Measurements from ENCODE around the gene ARAP1.

ARAP1 gene

GRCh38 chr11:72680624-72681158 is 71.5 kb downstream of the ARAP1 start:
- no peak for DNase-seq

DNA sequence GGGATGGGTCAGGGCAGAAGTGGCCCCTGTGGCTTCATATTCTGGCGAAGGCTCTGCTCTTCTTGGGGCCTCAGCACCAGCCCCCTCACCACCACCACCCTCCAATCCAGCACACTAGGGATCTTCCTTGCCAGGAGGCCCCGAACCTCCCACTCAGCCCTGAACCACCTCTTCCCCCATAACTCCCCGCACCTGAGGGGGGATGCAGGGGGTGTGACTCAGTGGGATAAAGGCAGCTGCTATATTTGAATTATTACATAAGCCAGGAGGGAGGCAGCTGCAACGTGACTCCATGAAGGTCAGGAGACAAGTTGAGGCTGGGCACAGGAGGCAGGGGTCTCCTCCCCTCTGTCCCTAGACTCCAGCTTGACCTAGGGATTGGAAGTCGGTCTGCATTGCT is 72.3 kb downstream of the ARAP1 start:
- DNase-seq = no peak

DNA sequence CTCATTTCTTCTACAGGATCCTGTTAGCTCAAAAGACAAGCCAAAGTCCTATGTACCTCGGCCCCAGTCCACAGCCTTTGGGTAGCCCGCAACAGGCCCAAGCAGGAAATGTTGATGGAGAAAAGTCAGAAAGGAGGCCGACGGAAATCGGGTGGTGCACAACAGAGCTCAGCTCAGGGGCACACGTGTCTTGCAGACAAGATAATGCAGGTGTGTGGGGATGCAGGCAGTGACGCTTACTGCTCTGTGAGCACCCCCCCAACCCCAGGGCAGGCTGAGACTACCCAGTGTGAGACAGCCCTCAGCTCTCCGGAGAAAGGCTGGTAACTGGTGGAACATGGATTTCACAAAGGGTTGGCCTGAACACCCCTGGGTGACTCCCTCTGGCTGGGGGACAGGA is 73.7 kb downstream of the ARAP1 start:
- no peak for DNase-seq

GRCh38 chr11:72676861-72677341 is 75.3 kb downstream of the ARAP1 start:
- DNase-seq = peak; percentile 50

DNA sequence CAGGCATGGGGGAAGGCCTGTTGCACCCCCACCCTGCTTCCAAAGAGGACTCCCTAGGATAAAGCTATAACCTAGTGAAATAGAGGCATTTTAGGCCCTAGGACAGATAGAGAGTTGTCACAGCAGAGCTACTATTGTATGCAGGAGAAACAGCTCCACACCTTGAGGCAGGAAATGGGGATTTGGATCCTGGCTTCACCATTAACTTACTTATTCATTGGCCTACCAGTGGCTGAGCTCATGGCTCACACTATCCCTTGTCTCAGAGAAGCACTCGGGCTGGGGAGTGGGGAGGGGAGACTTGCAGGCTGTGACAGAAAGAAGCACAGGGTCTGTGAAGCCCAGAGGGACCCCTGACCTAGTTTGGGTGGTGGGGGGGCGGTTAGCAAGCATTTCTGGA is 77.0 kb downstream of the ARAP1 start:
- DNase-seq = no peak

DNA sequence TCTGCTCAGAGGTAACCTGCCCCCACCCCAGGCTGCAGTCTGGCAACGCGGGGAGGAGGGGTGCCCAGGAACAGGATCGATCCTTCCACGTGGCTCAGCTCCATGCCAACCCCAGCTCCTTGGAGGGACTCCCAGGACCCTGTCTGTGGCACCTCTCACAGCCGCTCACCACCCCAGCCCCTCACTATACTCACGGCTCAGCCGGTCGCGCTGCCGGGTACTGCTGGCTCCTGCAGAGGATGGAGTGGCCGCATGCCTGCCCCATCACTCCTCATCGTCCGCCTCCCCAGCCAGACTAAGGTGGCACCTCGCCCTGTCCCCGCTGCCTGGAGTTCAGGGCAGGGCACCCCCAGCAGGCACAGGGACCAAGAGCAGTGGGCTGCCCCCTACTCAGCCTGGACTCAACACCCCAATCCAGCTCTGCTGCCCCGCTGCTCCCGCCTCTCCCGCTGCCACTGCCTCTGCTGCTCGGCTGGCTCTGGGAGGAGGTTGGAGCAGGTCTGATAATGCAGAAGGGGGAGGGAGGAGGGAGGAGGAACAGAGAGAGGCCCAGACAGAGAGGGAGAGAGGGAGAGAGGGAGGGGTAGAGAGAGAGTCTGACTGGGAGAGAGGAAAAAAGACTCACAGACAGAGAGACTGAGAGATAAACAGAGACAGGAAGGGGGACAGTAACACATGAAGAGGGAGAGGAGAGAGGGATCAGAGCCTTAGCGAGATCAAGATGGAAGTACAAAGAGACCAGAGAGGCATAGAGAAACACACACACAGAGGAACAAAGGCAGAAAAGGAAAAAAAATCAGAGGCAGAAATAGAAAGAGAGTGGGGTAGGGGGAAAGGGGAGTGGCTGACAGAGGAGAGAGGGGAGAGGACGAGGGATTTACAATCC is 78.0 kb downstream of the ARAP1 start, which contains the start of gene PDE2A:
PDE2A (minus strand) TSS at position 480 of the 886 bp plus-strand sequence; CDS start at position 265, 215 bp downstream.
- no peak for DNase-seq

DNA sequence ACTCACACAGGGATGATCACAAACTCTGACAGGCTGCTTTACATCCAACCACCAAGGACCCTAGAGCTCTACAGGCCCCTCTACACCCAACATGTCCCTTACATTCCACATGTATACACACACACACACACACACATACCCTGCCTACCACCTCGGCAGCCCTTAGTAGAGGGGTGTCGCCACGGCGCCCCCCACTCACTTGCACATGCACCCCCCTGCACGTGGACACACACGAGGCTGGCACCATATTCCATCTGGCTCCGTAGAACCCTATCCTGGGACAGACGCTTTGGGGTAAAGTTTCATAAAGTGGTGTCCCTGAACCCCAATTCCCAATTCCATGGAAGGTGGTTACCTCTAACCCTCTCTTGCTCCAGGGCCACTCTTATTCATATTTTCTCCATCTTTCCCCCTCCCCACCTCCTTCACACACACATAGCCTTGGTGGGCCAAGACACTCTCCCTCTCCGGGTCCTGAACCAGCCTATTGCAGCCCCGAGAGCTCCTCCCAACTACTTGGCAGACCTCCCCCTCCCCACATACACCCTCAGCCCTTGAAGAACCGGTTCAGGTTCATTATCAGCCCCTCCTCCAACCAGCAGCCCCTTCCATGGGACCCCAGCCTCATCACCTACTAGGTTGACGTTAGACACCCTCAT is 78.8 kb downstream of the ARAP1 start:
- no peak for DNase-seq

DNA sequence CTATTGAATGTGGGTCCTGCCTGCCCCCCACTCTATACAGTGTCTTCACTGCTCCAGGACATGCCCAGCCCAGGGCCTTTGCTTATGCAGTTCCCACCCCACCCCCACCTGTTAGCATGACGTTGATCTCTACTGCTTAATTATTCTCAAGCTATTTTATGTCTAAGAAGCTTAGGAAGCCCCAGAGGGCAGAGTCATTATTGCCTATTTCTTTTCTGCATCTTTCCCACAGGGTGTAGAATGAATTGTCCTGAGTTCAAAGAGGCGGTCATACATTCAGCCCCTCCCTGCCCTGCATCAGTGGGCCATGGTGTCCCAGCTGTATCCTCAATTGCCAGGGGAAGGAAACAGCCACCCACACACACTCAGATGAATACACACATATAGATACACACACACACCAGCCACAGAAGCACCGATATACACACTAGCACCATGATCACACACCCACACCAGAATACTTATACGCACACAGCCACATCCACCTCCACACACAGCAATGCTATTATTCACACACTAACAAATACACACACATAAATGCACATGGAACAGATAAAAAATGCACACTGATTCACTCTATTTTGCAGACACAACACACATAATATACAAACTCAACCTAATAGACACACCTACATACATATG is 79.5 kb downstream of the ARAP1 start:
- no peak for DNase-seq

DNA sequence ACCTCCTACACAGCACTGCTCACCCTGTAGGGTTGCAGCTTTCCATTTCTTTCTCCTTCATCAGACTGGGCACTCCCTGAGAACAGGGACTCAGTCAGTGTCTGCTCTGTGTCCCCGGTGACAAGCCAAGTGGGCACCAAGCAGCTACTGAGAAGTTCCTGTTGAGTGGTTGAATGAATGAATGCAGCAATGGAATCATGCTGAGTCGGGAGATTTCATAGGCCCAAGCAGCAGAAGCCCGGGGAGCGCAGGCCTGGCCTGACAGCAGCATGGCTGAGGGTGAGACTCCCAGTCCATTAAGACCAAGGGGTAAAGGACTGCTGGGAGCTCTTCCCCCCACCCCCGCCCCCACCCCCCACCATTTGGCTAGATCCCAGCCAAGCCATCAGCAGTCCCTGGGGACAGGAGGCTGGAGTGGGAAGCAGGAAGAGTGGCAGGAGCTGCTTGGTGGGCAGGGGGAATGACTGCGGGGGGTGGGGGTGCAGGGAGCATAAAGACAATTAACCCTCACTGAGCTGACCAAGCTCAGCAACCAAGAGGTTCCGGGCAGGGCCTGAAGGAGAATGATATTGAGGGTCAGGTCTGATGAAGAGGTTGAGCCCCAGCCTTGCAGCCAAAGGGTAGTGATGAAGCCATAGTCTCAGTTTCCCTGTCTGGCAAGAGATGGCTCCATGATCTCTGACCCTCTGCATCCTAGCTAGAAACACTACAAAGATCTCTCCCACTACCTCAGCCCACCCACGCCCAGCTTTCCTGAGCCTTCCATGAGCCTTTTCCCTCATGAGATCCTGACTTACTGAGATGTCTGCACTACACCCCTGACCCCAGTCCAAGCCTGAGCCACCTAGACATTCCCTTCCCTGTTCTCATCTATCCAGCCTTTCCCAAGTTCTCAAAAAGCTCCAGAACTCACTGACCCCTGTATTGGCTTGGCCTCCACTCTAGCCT is 80.8 kb downstream of the ARAP1 start:
- DNase-seq = no peak

DNA sequence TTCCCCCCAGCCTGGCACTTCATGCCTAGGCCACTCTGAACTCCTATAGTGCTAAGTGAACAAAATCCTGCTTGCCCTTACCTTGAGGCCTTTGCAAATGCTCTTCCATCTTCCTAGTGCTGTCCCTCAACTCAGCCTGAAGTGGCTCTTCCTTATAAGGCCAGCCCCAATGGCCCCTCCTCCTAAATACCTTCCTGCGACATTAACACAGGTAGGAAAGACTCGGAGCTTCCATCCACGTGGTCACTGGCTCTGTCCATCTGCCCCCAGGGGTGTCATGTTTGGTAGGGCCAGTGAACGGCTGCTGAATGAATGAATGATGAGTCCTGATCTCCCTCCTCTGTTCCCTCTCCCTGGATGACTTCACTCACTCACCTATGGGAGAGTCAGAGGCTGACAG is 82.2 kb downstream of the ARAP1 start:
- no peak for DNase-seq

DNA sequence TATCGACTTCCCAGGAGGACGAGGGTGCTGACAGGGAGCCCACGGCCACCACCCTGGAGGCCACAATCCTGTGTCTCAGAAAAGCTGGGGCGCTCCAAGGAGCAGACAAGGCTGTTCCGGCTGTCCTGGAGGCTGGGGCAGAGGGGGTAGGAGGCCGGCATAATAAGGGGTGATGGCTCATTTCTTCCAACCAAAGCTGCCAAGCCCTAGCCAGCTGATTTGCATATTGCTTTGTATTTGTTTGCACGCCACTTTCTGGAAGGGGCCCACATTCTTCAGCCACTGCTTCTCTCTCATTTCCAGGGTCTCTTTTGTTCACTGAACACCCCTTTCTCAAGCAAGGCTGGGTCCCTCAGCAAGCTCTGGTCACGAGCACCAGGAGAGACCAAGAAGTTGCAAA is 82.7 kb downstream of the ARAP1 start:
- DNase-seq = no peak

GRCh38 chr11:72668629-72669347 is 83.4 kb downstream of the ARAP1 start:
- no peak for DNase-seq

GRCh38 chr11:72665911-72666472 is 86.2 kb downstream of the ARAP1 start:
- no peak for DNase-seq

GRCh38 chr11:72662036-72662435 is 90.2 kb downstream of the ARAP1 start:
- no peak for DNase-seq

- no peak for DNase-seq
Observed at GRCh38 chr11:72661486-72661885, 90.7 kb downstream of the ARAP1 start.

DNA sequence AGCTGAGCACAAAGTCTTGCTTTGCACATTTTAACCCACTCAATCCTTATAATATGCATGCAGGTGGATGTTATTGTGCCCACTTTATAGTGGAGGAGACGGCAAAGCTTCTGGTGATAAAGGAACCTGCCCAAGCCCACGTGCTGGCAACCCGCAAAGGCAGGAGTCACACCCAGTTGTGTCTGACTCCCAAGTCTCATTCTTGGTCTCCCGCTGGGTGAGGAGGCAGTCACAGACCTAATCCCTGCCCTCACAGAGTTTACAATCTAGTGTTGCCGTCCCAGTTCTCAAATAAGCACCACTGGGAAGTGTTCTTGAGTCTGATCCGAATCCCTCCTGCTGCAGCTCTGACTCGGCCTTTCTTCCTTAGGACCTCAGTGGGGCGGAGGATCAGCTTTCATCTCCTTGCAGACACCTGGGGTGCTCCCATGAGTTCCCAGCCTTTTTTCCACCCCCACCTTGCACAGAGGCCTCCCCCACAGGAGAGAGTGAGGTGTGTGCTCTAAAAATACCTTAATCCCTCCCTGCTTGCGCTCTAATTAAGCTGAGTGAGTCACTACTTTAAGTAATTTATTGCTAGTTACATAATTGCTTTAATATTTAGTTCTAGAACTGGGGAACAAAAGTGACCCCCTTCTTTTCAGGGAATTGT is 93.1 kb downstream of the ARAP1 start:
- DNase-seq = no peak

DNA sequence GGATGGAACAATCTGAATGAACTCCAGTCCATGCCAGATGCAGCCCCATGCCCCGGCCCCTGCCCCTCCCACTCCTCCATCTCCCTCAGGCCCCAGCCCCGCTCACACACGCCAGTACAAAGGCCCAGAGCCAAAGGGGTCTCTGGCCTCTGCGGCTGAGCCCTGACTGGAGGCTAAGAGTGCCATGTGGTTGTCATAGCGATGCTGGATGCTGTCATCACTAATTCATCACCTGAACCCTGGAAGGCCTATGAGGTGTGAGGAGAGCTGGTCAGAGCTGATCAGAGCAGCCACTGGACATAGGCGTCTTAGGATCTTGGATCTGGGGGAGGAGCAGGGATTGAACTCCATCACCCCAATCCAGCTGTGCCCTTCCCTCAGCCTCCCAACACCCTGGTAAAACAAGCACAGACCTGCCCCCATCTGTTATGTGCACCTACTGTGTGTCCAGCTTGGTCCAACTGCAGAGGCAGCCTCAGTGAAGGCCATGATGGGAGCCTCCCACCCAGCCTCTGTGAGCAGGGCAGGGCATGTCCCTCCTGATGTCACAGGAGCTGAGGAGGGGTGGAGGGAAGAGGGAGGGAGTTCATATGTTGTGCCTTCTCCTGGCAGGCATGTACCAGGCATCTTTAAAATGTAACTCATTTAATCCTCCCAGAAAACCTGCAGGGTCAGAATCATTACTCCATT is 94.7 kb downstream of the ARAP1 start:
- no peak for DNase-seq

- DNase-seq = no peak
Observed at GRCh38 chr11:72655896-72656464, 96.2 kb downstream of the ARAP1 start.

DNA sequence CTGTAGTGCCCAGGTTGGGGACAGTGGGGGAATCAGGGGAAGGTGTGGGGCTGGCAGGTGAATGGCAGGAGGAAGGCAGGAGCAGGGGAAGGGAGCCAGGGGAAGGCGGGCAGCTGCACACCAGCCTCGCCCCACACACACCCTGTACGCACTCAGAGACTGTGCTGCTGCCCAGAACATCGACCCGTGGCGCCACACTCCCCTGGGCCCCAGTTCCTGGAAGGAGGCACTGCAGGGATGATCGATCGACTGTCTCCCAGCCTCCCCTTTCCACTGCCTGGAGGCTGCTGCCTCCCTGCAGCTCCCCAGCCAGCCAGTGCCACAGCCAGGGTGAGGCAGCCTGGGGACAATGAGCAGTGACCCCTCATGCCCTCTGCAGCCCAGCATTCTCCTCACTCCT is 97.2 kb downstream of the ARAP1 start:
- no peak for DNase-seq

Measured in central memory CD4-positive, alpha-beta T cell (primary cell).